ENCODE data around the gene OSGEP. TPM values are rescaled to one million over a fixed set of nuclear protein-coding genes. Genes with fewer than 3 reads are reported as not detected.

OSGEP gene
- total RNA-seq, 1 experiment from 2014 or later = 50.8 TPM

GRCh38 chr14:20436363-20436755 lies 18.3 kb downstream of the OSGEP start:
- Mint-ChIP-seq H3K9me3 (no peaks in the 10 kb centered on the region), H3K36me3 (ENCODE audit: insufficient read depth in 1 of 3, low read depth in 3 of 3) (no peaks in the 10 kb centered on the region), H3K27ac (no peak overlapping the region), H3K4me3 (no peak overlapping the region), H3K27me3 (ENCODE audit: low read depth) (0 out of 2 replicates have a peak, but pooled peaks cover 1% of the 10 kb centered on the region), H3K4me1 (peaks cover 25 to 29% of the 10 kb centered on the region in 2 experiments)
- no peaks in the 10 kb centered on the region for H3K27me3 ChIP-seq (ENCODE audit: insufficient read depth, low read length)
- H4K20me1 ChIP-seq (ENCODE audit: control insufficient read depth, insufficient read depth, insufficient read length) = no peaks in the 10 kb centered on the region
- H3K4me2 ChIP-seq (ENCODE audit: insufficient read depth, insufficient read length, low read length) = no peak overlapping the region
- H4K91ac ChIP-seq (ENCODE audit: insufficient read length, low read depth, low read length) = no peak overlapping the region
- no peaks in the 10 kb centered on the region for H3K79me1 ChIP-seq (ENCODE audit: insufficient read depth, low read depth, low read length, poor library complexity, severe bottlenecking)
- H3T11ph ChIP-seq (ENCODE audit: low read length) = no peak overlapping the region
- no peak overlapping the region for H2BK15ac ChIP-seq (ENCODE audit: low read depth, low read length)
- H2BK20ac ChIP-seq (ENCODE audit: low read depth, low read length, poor library complexity, severe bottlenecking) = no peak overlapping the region
- no peak overlapping the region for H2BK120ac ChIP-seq (ENCODE audit: low read depth, low read length, poor library complexity, severe bottlenecking)
- no peak overlapping the region for H4K8ac ChIP-seq (replicated peaks; ENCODE audit: insufficient read length, low read depth, low read length)
- no CpG with 5 or more reads among the region's 4 CpGs for WGBS (ENCODE audit: extremely low coverage, insufficient read length, low lambda C conversion rate)
- H3K4me1 ChIP-seq (ENCODE audit: insufficient read depth, low read length) = no peaks in the 10 kb centered on the region
- H2BK12ac ChIP-seq (ENCODE audit: insufficient read length, low read depth, low read length) = no peak overlapping the region
- no peak overlapping the region for H2BK5ac ChIP-seq (ENCODE audit: insufficient read length, low read length)
- TF ChIP-seq, protein P1, sequence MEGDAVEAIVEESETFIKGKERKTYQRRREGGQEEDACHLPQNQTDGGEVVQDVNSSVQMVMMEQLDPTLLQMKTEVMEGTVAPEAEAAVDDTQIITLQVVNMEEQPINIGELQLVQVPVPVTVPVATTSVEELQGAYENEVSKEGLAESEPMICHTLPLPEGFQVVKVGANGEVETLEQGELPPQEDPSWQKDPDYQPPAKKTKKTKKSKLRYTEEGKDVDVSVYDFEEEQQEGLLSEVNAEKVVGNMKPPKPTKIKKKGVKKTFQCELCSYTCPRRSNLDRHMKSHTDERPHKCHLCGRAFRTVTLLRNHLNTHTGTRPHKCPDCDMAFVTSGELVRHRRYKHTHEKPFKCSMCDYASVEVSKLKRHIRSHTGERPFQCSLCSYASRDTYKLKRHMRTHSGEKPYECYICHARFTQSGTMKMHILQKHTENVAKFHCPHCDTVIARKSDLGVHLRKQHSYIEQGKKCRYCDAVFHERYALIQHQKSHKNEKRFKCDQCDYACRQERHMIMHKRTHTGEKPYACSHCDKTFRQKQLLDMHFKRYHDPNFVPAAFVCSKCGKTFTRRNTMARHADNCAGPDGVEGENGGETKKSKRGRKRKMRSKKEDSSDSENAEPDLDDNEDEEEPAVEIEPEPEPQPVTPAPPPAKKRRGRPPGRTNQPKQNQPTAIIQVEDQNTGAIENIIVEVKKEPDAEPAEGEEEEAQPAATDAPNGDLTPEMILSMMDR (conservative IDR thresholded peaks at IDR 0.05) = no peak
- H3K4ac ChIP-seq (ENCODE audit: low read depth, low read length) = no peak overlapping the region
- DNase-seq = no peak
- H3K14ac ChIP-seq (ENCODE audit: insufficient read depth, low read length) = no peak overlapping the region
- no peak overlapping the region for H3K23ac ChIP-seq (ENCODE audit: insufficient read length, low read depth, low read length)
- H4K5ac ChIP-seq (ENCODE audit: insufficient read length, low read depth, low read length) = no peak overlapping the region
- no peaks in the 10 kb centered on the region; the same call in 1 of the 2 replicates for H3K79me2 ChIP-seq (ENCODE audit: insufficient read depth, low read length)
- no peak overlapping the region for H3K18ac ChIP-seq (ENCODE audit: insufficient read length, low read depth, low read length)
- no peaks in the 10 kb centered on the region for H3K23me2 ChIP-seq (ENCODE audit: insufficient read length, low read depth, low read length, poor library complexity, severe bottlenecking)
- no peak overlapping the region for H2AFZ ChIP-seq (ENCODE audit: low read length)
- no peak overlapping the region for H3K56ac ChIP-seq (ENCODE audit: insufficient read length, low read depth, low read length)
- H3K9me3 ChIP-seq (ENCODE audit: control insufficient read depth, low read depth, low read length) = no peaks in the 10 kb centered on the region
- no peak overlapping the region for H2AK5ac ChIP-seq (ENCODE audit: insufficient read length, low read length)
- no peak overlapping the region for H3K27ac ChIP-seq (ENCODE audit: insufficient read length, low read depth, low read length)
- H3K9ac ChIP-seq (ENCODE audit: extremely low read depth, insufficient read length, low read length) = no peak overlapping the region
